Coronary artery (tissue), 2 donors: Measurements from ENCODE around the gene TFDP2.

Experiments used
- DNase-seq: peaks from one replicate; pipeline ENCODE4 v3.0.0-alpha.2; 2017; ENCODE audit warnings: low spot score
- H3K27ac ChIP-seq, 2 donors: fragments of 200-600 bp; sonication (generic); one replicate each; pipeline ENCODE4 v1.5.1; 2016 to 2019
- H3K4me3 ChIP-seq: fragments of 200-600 bp; sonication (generic); 2 replicates; pipeline ENCODE4 v1.5.1; 2016; ENCODE audit warnings: mild to moderate bottlenecking, moderate library complexity
- TF ChIP-seq, protein P1 (sequence below): fragments of 200-600 bp; sonication (generic); IDR thresholded peaks from one replicate; pipeline ENCODE4 v1.5.1; 2019; ENCODE audit warnings: antibody characterized with exemption

The TFDP2 gene

DNA sequence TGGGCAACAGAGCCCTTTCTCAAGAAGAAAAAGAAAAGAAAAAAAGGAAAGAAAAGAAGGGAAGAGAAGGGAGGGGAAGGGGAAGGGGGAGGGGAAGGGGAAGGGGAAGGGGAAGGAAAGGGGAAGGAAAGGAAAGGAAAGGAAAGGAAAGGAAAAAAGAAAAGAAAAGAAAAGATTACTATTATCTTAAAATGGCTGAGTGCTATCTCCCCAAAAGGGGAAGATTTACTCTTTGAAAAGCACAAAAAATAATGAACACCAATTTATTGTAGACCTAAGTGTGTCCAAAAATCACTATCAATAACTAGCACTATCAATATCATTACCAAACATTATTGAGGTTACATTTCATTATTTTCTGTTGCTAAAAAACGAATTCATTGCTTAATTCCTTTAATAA lies 183.9 kb downstream of the TFDP2 start:
- TF ChIP-seq, protein P1, sequence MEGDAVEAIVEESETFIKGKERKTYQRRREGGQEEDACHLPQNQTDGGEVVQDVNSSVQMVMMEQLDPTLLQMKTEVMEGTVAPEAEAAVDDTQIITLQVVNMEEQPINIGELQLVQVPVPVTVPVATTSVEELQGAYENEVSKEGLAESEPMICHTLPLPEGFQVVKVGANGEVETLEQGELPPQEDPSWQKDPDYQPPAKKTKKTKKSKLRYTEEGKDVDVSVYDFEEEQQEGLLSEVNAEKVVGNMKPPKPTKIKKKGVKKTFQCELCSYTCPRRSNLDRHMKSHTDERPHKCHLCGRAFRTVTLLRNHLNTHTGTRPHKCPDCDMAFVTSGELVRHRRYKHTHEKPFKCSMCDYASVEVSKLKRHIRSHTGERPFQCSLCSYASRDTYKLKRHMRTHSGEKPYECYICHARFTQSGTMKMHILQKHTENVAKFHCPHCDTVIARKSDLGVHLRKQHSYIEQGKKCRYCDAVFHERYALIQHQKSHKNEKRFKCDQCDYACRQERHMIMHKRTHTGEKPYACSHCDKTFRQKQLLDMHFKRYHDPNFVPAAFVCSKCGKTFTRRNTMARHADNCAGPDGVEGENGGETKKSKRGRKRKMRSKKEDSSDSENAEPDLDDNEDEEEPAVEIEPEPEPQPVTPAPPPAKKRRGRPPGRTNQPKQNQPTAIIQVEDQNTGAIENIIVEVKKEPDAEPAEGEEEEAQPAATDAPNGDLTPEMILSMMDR = no peak
- DNase-seq = no peak
- no peak overlapping the region for H3K4me3 ChIP-seq
- no peak overlapping the region for H3K27ac ChIP-seq

- Histone ChIP-seq H3K4me3 (no peak overlapping the region), H3K27ac (no peak overlapping the region)
- TF ChIP-seq, protein P1 = no peak
- no peak for DNase-seq
Measured at GRCh38 chr3:141963301-141963700, 186.0 kb downstream of the TFDP2 start.

GRCh38 chr3:141960731-141961130 lies 188.6 kb downstream of the TFDP2 start:
- Histone ChIP-seq H3K4me3 (no peak overlapping the region), H3K27ac (peak overlapping the region; percentile 77 to 89)
- DNase-seq = no peak
- TF ChIP-seq, protein P1 = no peak

GRCh38 chr3:141959589-141960554 lies 189.5 kb downstream of the TFDP2 start:
- DNase-seq = no peak
- peak overlapping the region; percentile 4 for H3K4me3 ChIP-seq
- peak overlapping the region; percentile 77 to 89 for H3K27ac ChIP-seq
- TF ChIP-seq, protein P1 = no peak

DNA sequence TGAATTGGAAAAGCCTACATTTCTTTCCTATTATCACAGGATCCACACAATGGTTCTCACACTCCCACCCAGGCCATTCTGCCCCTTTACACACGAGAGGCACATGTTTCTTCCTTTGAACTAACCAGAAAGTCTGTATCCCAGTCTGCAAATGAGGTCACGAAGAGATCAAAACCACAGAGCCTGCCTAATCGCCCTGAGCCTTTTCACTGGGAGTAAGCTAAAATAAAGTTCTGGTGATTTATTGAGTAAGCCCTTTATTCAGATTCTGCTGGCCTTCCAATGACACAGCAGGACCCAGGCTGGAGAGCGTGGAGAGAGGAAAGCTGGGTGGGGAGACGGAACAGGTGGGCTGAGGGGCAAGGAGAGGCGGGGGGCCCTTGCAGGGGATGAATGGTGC lies 194.2 kb downstream of the TFDP2 start:
- no peak for DNase-seq
- H3K4me3 ChIP-seq = no peak overlapping the region
- H3K27ac ChIP-seq = no peak overlapping the region
- TF ChIP-seq, protein P1 = no peak

DNA sequence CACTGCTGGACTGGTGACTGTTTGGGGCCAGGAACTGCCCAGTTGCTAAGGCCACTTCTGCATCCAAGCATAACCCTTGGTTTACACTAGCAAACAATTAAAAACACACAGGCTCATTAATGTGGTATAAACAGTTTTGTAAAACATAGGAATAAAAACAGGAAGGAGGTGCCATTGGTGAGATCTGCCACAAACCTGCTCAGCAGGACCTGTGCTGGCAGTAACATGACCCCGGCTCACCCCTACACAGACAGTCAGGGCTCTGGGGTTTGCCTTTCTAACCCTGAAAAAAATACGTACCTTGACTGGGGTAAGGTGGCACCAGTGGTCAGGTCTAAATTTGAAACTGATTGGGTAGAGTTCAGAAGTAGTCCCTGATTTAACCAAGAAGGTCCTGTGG lies 196.7 kb downstream of the TFDP2 start:
- no peak overlapping the region for H3K27ac ChIP-seq
- no peak overlapping the region for H3K4me3 ChIP-seq
- DNase-seq = no peak
- TF ChIP-seq, protein P1 = no peak
